Measurements from ENCODE around the gene TRAPPC5. TPM values are rescaled to one million over a fixed set of nuclear protein-coding genes. Genes with fewer than 3 reads are reported as not detected.

The TRAPPC5 gene
- total and polyA plus RNA-seq, 10 of the 15 experiments (the other 5 are each of a cell fraction or from before 2014, with no cell fraction given), result 4.2 to 210 (median 89.1) TPM

DNA sequence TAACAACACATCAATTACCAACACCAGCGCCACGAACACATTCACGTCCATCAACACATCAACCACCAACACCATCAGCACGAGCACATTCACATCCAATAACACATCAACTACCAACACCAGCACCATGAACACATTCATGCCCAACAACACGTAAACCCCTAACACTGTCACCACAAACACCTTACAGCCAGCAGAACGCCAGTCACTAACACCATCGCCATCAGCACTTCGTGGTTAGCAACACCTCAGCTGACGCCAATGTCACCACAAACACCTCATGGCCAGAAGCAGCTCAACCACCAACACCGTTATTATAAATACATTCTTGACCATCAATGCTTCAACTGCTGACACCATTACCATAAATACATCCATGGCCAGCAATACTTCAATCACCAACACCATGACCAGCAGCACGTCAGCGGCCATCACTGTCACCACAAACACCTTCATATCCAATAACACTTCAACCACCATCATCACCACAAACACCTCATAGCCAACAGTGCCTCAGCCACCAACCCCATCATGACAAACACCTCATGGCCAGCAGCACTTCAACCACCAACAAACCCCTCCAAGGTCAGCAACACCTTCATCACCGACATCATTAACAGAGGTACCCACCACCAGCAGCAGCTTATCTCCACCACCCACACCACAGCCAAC, 11.9 kb downstream of the TRAPPC5 start (continued):
- TF ChIP-seq, protein P1, sequence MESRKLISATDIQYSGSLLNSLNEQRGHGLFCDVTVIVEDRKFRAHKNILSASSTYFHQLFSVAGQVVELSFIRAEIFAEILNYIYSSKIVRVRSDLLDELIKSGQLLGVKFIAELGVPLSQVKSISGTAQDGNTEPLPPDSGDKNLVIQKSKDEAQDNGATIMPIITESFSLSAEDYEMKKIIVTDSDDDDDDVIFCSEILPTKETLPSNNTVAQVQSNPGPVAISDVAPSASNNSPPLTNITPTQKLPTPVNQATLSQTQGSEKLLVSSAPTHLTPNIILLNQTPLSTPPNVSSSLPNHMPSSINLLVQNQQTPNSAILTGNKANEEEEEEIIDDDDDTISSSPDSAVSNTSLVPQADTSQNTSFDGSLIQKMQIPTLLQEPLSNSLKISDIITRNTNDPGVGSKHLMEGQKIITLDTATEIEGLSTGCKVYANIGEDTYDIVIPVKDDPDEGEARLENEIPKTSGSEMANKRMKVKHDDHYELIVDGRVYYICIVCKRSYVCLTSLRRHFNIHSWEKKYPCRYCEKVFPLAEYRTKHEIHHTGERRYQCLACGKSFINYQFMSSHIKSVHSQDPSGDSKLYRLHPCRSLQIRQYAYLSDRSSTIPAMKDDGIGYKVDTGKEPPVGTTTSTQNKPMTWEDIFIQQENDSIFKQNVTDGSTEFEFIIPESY (IDR thresholded peaks at IDR 0.05), result no peak; the same call in 1 of the 2 replicates
- TF ChIP-seq POLR2AphosphoS5 (IDR thresholded peaks at IDR 0.05; ENCODE audit: low read length) (peak; percentile 75; the same call in 1 of the 2 replicates), POLR2A (IDR thresholded peaks at IDR 0.05; ENCODE audit: low read depth, low read length) (peak; percentile 50; the same call in 1 of the 2 replicates), BACH1 (IDR thresholded peaks at IDR 0.05; ENCODE audit: borderline replicate concordance) (peak; percentile 42; the same call in 1 of the 2 replicates), LARP7 (IDR thresholded peaks at IDR 0.05) (no peak), CHD4 (IDR thresholded peaks at IDR 0.05) (no peak), RFX5 (IDR thresholded peaks at IDR 0.05; ENCODE audit: low read depth, low read length) (no peak), CBX5 (IDR thresholded peaks at IDR 0.05; ENCODE audit: low read depth) (no peak), NR2C1 (IDR thresholded peaks at IDR 0.05) (no peak), CBX3 (IDR thresholded peaks at IDR 0.05; ENCODE audit: borderline replicate concordance, low read depth) (no peak), PAX5 (IDR thresholded peaks at IDR 0.05; ENCODE audit: borderline replicate concordance, low read depth, low read length) (peak; percentile 84; the same call in 1 of the 2 replicates), HCFC1 (IDR thresholded peaks at IDR 0.05; ENCODE audit: low read length) (no peak), ASH2L (IDR thresholded peaks at IDR 0.05; ENCODE audit: borderline replicate concordance, low read depth) (no peak), MYB (IDR thresholded peaks at IDR 0.05; ENCODE audit: borderline replicate concordance, low read depth, low read length) (0 out of 2 replicates have a peak, but pooled peaks have one; percentile 27), BMI1 (IDR thresholded peaks at IDR 0.05; ENCODE audit: borderline replicate concordance) (peak; percentile 84)
- TF ChIP-seq, protein P2, sequence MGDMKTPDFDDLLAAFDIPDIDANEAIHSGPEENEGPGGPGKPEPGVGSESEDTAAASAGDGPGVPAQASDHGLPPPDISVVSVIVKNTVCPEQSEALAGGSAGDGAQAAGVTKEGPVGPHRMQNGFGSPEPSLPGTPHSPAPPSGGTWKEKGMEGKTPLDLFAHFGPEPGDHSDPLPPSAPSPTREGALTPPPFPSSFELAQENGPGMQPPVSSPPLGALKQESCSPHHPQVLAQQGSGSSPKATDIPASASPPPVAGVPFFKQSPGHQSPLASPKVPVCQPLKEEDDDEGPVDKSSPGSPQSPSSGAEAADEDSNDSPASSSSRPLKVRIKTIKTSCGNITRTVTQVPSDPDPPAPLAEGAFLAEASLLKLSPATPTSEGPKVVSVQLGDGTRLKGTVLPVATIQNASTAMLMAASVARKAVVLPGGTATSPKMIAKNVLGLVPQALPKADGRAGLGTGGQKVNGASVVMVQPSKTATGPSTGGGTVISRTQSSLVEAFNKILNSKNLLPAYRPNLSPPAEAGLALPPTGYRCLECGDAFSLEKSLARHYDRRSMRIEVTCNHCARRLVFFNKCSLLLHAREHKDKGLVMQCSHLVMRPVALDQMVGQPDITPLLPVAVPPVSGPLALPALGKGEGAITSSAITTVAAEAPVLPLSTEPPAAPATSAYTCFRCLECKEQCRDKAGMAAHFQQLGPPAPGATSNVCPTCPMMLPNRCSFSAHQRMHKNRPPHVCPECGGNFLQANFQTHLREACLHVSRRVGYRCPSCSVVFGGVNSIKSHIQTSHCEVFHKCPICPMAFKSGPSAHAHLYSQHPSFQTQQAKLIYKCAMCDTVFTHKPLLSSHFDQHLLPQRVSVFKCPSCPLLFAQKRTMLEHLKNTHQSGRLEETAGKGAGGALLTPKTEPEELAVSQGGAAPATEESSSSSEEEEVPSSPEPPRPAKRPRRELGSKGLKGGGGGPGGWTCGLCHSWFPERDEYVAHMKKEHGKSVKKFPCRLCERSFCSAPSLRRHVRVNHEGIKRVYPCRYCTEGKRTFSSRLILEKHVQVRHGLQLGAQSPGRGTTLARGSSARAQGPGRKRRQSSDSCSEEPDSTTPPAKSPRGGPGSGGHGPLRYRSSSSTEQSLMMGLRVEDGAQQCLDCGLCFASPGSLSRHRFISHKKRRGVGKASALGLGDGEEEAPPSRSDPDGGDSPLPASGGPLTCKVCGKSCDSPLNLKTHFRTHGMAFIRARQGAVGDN (IDR thresholded peaks at IDR 0.05), result no peak
- TF ChIP-seq, protein P3, sequence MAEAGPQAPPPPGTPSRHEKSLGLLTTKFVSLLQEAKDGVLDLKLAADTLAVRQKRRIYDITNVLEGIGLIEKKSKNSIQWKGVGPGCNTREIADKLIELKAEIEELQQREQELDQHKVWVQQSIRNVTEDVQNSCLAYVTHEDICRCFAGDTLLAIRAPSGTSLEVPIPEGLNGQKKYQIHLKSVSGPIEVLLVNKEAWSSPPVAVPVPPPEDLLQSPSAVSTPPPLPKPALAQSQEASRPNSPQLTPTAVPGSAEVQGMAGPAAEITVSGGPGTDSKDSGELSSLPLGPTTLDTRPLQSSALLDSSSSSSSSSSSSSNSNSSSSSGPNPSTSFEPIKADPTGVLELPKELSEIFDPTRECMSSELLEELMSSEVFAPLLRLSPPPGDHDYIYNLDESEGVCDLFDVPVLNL (IDR thresholded peaks at IDR 0.05; ENCODE audit: low read depth, low read length), result no peak
- TF ChIP-seq, protein P4, sequence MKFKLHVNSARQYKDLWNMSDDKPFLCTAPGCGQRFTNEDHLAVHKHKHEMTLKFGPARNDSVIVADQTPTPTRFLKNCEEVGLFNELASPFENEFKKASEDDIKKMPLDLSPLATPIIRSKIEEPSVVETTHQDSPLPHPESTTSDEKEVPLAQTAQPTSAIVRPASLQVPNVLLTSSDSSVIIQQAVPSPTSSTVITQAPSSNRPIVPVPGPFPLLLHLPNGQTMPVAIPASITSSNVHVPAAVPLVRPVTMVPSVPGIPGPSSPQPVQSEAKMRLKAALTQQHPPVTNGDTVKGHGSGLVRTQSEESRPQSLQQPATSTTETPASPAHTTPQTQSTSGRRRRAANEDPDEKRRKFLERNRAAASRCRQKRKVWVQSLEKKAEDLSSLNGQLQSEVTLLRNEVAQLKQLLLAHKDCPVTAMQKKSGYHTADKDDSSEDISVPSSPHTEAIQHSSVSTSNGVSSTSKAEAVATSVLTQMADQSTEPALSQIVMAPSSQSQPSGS (IDR thresholded peaks at IDR 0.05; ENCODE audit: low read length), result no peak
- TF ChIP-seq, protein P5, sequence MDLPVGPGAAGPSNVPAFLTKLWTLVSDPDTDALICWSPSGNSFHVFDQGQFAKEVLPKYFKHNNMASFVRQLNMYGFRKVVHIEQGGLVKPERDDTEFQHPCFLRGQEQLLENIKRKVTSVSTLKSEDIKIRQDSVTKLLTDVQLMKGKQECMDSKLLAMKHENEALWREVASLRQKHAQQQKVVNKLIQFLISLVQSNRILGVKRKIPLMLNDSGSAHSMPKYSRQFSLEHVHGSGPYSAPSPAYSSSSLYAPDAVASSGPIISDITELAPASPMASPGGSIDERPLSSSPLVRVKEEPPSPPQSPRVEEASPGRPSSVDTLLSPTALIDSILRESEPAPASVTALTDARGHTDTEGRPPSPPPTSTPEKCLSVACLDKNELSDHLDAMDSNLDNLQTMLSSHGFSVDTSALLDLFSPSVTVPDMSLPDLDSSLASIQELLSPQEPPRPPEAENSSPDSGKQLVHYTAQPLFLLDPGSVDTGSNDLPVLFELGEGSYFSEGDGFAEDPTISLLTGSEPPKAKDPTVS (IDR thresholded peaks at IDR 0.05; ENCODE audit: low read depth, low read length), result no peak

Data from GM12878 (cell line).